H9 (cell line): Measurements from ENCODE around the gene LRRC17. TPM values are rescaled to one million over a fixed set of nuclear protein-coding genes. Genes with fewer than 3 reads are reported as not detected.

Source experiments
- DNase-seq: peaks from one replicate; pipeline ENCODE4 v3.0.0-alpha.2; 2017
- H2AFZ ChIP-seq: one replicate; pipeline ENCODE4 v1.6.1; 2013; ENCODE audit warnings: mild to moderate bottlenecking, low read length, control low read depth, moderate library complexity
- H2AK5ac ChIP-seq: 2 replicates; pipeline ENCODE4 v1.6.1; 2013; ENCODE audit warnings: low read length, control low read depth, mixed read lengths; ENCODE audit not compliant: insufficient read length
- H2BK120ac ChIP-seq: one replicate; pipeline ENCODE4 v1.6.1; 2013; ENCODE audit warnings: low read depth, mild to moderate bottlenecking, low read length, control low read depth, inconsistent platforms; ENCODE audit not compliant: poor library complexity, severe bottlenecking
- H2BK12ac ChIP-seq: 2 replicates; pipeline ENCODE4 v1.6.1; 2013; ENCODE audit warnings: low read length, control low read depth, mixed read lengths, low read depth; ENCODE audit not compliant: insufficient read length
- H2BK15ac ChIP-seq: 2 replicates; pipeline ENCODE4 v1.6.1; 2013; ENCODE audit warnings: low read depth, low read length, control low read depth
- H2BK20ac ChIP-seq: one replicate; pipeline ENCODE4 v1.6.1; 2013; ENCODE audit warnings: low read depth, mild to moderate bottlenecking, low read length, control low read depth, inconsistent platforms; ENCODE audit not compliant: poor library complexity, severe bottlenecking
- H2BK5ac ChIP-seq: 2 replicates; pipeline ENCODE4 v1.6.1; 2013; ENCODE audit warnings: low read length, control low read depth, mixed read lengths; ENCODE audit not compliant: insufficient read length
- H3K14ac ChIP-seq: 2 replicates; pipeline ENCODE4 v1.6.1; 2013; ENCODE audit warnings: low read length, control low read depth; ENCODE audit not compliant: insufficient read depth
- H3K18ac ChIP-seq: 2 replicates; pipeline ENCODE4 v1.6.1; 2013; ENCODE audit warnings: low read depth, mild to moderate bottlenecking, mixed read lengths, low read length, control low read depth; ENCODE audit not compliant: insufficient read length
- H3K23ac ChIP-seq: 2 replicates; pipeline ENCODE4 v1.6.1; 2013; ENCODE audit warnings: low read length, control low read depth, mixed read lengths, low read depth; ENCODE audit not compliant: insufficient read length
- H3K23me2 ChIP-seq: 2 replicates; pipeline ENCODE4 v1.6.1; 2013; ENCODE audit warnings: low read depth, mild to moderate bottlenecking, mixed read lengths, low read length, control low read depth; ENCODE audit not compliant: insufficient read length, poor library complexity, severe bottlenecking
- H3K27ac ChIP-seq: 2 replicates; pipeline ENCODE4 v1.5.1; 2013; ENCODE audit warnings: low read length, control low read depth, mixed read lengths, low read depth; ENCODE audit not compliant: insufficient read length
- H3K27me3 ChIP-seq: 2 replicates; pipeline ENCODE4 v1.6.1; 2013; ENCODE audit warnings: low read length, control low read depth, inconsistent platforms; ENCODE audit not compliant: insufficient read depth
- H3K4ac ChIP-seq: 2 replicates; pipeline ENCODE4 v1.6.1; 2013; ENCODE audit warnings: low read depth, mild to moderate bottlenecking, control low read depth, inconsistent platforms, low read length, moderate library complexity
- H3K4me1 ChIP-seq: 2 replicates; pipeline ENCODE4 v1.6.1; 2013; ENCODE audit warnings: low read length, control low read depth, inconsistent platforms; ENCODE audit not compliant: insufficient read depth
- H3K4me2 ChIP-seq: 2 replicates; pipeline ENCODE4 v1.6.1; 2013; ENCODE audit warnings: low read length, control low read depth, mixed read lengths; ENCODE audit not compliant: insufficient read length, insufficient read depth
- H3K56ac ChIP-seq: 2 replicates; pipeline ENCODE4 v1.6.1; 2013; ENCODE audit warnings: low read depth, mild to moderate bottlenecking, mixed read lengths, low read length, control low read depth; ENCODE audit not compliant: insufficient read length
- H3K79me1 ChIP-seq: 2 replicates; pipeline ENCODE4 v1.6.1; 2013; ENCODE audit warnings: low read depth, mild to moderate bottlenecking, moderate library complexity, low read length, control low read depth, inconsistent platforms; ENCODE audit not compliant: insufficient read depth, poor library complexity, severe bottlenecking
- H3K79me2 ChIP-seq: 2 replicates; pipeline ENCODE4 v1.6.1; 2013; ENCODE audit warnings: low read length, control low read depth, inconsistent platforms; ENCODE audit not compliant: insufficient read depth
- H3K9ac ChIP-seq: 2 replicates; pipeline ENCODE4 v1.6.1; 2013; ENCODE audit warnings: low read length, control low read depth, mixed read lengths; ENCODE audit not compliant: insufficient read length; ENCODE audit errors: extremely low read depth
- H3K9me3 ChIP-seq: one replicate; pipeline ENCODE4 v1.6.1; 2013; ENCODE audit warnings: low read depth, low read length, inconsistent platforms; ENCODE audit not compliant: control insufficient read depth
- H3T11ph ChIP-seq: one replicate; pipeline ENCODE4 v1.6.1; 2013; ENCODE audit warnings: mild to moderate bottlenecking, low read length, control low read depth, inconsistent platforms
- H4K20me1 ChIP-seq: one replicate; pipeline ENCODE4 v1.6.1; 2013; ENCODE audit not compliant: control insufficient read depth, insufficient read length, insufficient read depth
- H4K5ac ChIP-seq: 2 replicates; pipeline ENCODE4 v1.6.1; 2013; ENCODE audit warnings: low read depth, mild to moderate bottlenecking, mixed read lengths, low read length, control low read depth; ENCODE audit not compliant: insufficient read length
- H4K8ac ChIP-seq: replicated peaks from 2 replicates; pipeline ENCODE4 v1.6.1; 2013; ENCODE audit warnings: low read length, control low read depth, mixed read lengths, low read depth; ENCODE audit not compliant: insufficient read length
- H4K91ac ChIP-seq: 2 replicates; pipeline ENCODE4 v1.6.1; 2013; ENCODE audit warnings: low read depth, mild to moderate bottlenecking, moderate library complexity, mixed read lengths, low read length, control low read depth; ENCODE audit not compliant: insufficient read length
- H3K27ac Mint-ChIP-seq, 3 experiments: 2 replicates in 2 of 3; 3 replicates in 1 of 3; pipeline ENCODE4 v1.8.0; 2020 to 2021; ENCODE audit warnings: mixed read lengths in 3 of 3, mild to moderate bottlenecking in 1 of 3, moderate library complexity in 1 of 3
- H3K27me3 Mint-ChIP-seq: 2 replicates; pipeline ENCODE4 v1.8.0; 2021; ENCODE audit warnings: low read depth, mild to moderate bottlenecking, moderate library complexity, mixed read lengths
- H3K36me3 Mint-ChIP-seq, 3 experiments: 2 replicates in 2 of 3; 3 replicates in 1 of 3; pipeline ENCODE4 v1.8.0; 2020 to 2021; ENCODE audit warnings: low read depth in 3 of 3, mixed read lengths in 3 of 3; ENCODE audit not compliant: insufficient read depth in 1 of 3
- H3K4me1 Mint-ChIP-seq, 2 experiments: 2 replicates each; pipeline ENCODE4 v1.8.0; 2020; ENCODE audit warnings: mixed read lengths in 2 of 2
- H3K4me3 Mint-ChIP-seq, 2 experiments: 2 replicates in 1 of 2; 3 replicates in 1 of 2; pipeline ENCODE4 v1.8.0; 2020 to 2021; ENCODE audit warnings: mild to moderate bottlenecking in 2 of 2, mixed read lengths in 2 of 2, moderate library complexity in 1 of 2
- H3K9me3 Mint-ChIP-seq, 2 experiments: 2 replicates in 1 of 2; 3 replicates in 1 of 2; pipeline ENCODE4 v1.8.0; 2020; ENCODE audit warnings: mild to moderate bottlenecking in 2 of 2, mixed read lengths in 2 of 2, moderate library complexity in 1 of 2
- CTCF ChIP-seq: fragments of 200-600 bp; sonication (generic); conservative IDR thresholded peaks from 3 replicates; pipeline ENCODE4 v1.8.0; 2021; ENCODE audit warnings: antibody characterized with exemption, mild to moderate bottlenecking
- WGBS: extraction: QIAGEN DNeasy Blood & Tissue Kit; methylation state at CpG from one replicate; pipeline ENCODE4 v1.1.7; 2013; ENCODE audit warnings: missing lambda C conversion rate, low lambda C conversion rate, mixed read lengths; ENCODE audit not compliant: insufficient read length; ENCODE audit errors: extremely low coverage; 5-methylcytosine and 5-hydroxymethylcytosine counted together
- total RNA-seq: library from RNA; stranded (reverse); gene quantifications from 2 replicates; pipeline ENCODE4 v1.2.1, GENCODE V29; 2021

LRRC17 gene
- total RNA-seq, 1 experiment from 2014 or later = 2.0 TPM

- no peaks in the 10 kb centered on the region for H3K79me2 ChIP-seq
- H2BK5ac ChIP-seq = no peak overlapping the region
- no peaks in the 10 kb centered on the region for H3K27me3 ChIP-seq
- no peaks in the 10 kb centered on the region for H4K20me1 ChIP-seq
- no peak overlapping the region for H3K56ac ChIP-seq
- Mint-ChIP-seq H3K27ac (no peak overlapping the region), H3K4me3 (no peak overlapping the region), H3K27me3 (no peaks in the 10 kb centered on the region; the same call in 1 of the 2 replicates), H3K36me3 (peaks cover 0 to 2% (median 0%) of the 10 kb centered on the region in 3 experiments; a peak in 2 of 7 replicates), H3K9me3 (no peaks in the 10 kb centered on the region), H3K4me1 (peaks cover 3 to 4% of the 10 kb centered on the region in 2 experiments; a peak in 3 of 4 replicates)
- H3K9ac ChIP-seq = no peak overlapping the region
- H2BK12ac ChIP-seq = no peak overlapping the region
- no peak overlapping the region for H4K91ac ChIP-seq
- no peaks in the 10 kb centered on the region for H3K23me2 ChIP-seq
- no peak overlapping the region for H3K27ac ChIP-seq
- no peak overlapping the region for H3T11ph ChIP-seq
- H2BK15ac ChIP-seq = no peak overlapping the region
- no peak overlapping the region for H3K14ac ChIP-seq
- no peak overlapping the region for H4K5ac ChIP-seq
- H3K23ac ChIP-seq = no peak overlapping the region
- H3K18ac ChIP-seq = no peak overlapping the region
- WGBS = no CpG with 5 or more reads among the region's 2 CpGs
- H2BK20ac ChIP-seq = no peak overlapping the region
- H3K79me1 ChIP-seq = no peaks in the 10 kb centered on the region
- H2AK5ac ChIP-seq = no peak overlapping the region
- no peak overlapping the region for H2BK120ac ChIP-seq
- no peak overlapping the region for H4K8ac ChIP-seq
- no peak for DNase-seq
- no peaks in the 10 kb centered on the region for H3K9me3 ChIP-seq
- TF ChIP-seq CTCF = no peak
- H3K4me2 ChIP-seq = no peak overlapping the region
- H3K4me1 ChIP-seq = no peaks in the 10 kb centered on the region
- H2AFZ ChIP-seq = no peak overlapping the region
- no peak overlapping the region for H3K4ac ChIP-seq
Observed at GRCh38 chr7:102864958-102865357, 47.8 kb upstream of the LRRC17 start.
